ENCODE measurements around the gene KCNJ12.
"Not testable (repeated sequence)": the region's sequence is repeated elsewhere in the genome, so short reads cannot be mapped to it uniquely, and the experiment has no call there.

The KCNJ12 gene

DNA sequence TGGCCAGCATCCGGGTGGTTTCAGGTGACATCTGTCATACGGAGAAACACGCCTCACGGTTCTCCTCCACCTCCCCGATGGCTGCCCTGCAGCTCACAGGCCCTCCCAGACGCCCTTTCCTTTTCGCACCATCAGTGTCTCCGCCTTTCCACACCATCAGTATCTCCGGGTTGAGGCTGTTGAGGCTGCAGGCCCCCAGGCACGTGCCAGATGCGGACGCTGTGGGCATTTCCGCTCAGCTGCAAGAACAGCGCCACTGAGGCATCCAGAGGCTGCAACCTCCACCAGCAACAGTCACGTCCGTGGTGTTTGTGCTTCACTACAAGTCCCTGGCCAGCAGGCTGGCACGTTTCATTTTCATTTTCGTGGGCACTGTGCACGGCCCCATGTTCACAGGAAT lies 25.7 kb upstream of the KCNJ12 start:
- DNase-seq = not testable (repeated sequence)

DNA sequence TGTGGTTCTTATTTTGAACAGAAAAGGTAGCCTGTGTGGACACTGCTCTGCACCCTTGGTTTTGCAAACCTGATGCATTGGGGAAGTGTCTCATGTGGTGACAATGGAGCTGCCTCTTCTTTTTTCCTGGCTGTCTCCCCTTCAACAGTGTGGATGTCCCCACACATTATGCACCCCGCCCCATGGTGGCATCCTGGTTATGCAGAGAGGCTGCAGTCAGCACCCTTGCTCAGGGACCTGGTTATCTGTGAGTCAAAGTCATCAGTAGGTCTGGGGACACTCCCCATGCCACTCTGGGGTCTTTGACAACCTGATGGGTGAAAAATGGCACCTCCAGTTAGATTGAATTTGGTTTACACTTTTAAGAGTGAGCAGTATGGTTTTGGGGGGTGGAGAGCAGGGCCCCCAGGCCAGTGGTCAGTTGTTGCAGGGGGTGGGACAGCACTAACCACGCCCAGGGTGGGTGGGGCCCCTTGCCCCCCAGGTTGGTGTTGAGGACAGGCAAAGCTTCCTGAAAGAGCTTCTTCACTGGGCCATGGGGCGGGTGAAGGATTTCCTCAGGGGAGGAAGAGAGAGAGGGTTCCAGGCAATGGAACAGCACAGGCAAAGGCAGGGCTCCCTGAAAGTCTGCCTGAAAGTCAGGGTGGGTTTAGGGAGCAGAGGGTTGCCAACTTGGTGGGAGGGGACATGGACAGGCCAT lies 24.6 kb upstream of the KCNJ12 start:
- no peak for DNase-seq

- no peak for DNase-seq
Observed at GRCh38 chr17:21352221-21352980, 23.8 kb upstream of the KCNJ12 start.

DNA sequence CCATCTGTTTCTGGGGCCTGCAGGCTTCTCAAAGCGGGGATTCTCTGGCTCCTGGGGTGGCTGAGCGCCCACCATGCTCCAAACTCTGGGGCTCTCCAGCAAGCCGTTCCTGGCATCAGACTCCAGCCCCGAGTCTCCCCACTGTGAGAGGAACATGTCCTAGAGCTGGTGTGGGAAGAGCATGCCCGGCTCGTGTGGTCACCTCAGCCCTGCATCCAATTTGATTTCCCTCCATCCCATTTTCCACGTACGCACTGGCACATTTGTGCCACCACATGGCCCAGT lies 23.2 kb upstream of the KCNJ12 start:
- DNase-seq = no peak

DNA sequence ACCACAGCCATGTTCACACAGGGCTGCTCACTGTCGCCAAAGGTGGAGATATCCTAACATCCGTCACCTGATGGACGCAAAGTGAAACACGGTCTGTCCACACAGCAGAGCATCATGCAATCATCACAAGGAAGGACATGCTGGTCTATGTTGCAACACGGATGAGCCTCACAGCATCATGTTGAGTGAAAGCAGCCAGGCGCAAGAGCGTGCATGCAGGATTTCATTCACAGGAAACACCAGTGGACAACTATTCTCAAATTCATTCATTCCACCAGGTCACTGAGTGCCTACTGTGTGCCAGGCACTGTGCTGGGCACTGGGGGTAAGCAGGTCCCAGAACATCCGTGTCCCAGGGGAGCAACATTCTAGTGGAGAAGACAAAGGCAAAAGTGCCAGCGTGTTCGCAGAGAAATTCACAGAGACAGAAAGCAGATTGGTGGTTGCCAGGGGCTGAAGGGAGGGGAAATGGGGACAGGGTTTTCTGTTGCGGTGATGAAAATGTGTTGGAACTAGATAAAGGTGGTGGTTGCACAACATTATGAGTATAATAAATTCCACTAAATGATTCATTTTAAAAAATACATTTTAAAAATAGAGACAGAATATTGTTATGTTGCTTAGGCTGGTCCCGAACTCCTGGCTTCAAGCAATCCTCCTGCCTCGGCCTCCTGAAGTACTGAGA lies 22.7 kb upstream of the KCNJ12 start:
- DNase-seq = no peak

DNA sequence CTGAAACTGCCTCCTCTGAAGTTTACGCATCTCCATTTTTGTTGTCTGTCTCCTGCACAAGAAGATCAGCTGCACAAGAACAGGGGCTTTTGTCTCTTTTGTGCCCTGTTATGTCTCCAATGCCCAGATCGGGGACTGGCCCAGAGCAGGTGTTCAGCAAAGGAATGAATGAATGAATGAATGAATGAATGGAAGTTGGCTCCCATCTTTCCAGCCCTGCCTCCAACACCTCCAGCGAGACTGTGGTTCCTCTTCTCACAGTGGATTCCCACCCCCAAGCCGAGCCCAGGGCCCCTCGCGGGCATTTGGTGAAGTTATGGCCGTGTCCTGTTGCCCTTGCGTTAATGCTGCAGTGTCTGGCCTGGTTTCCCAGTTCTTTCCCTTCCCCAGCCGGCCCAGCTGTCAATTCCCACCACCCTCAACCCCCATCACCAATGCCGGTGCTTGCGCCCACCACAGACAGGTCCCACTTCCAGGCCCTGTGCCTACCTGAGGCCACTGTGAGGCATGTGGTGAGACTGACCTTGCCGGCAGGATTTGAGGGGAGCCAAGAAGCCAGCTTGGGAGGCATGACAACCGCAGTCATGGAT lies 21.3 kb upstream of the KCNJ12 start:
- no peak for DNase-seq

DNA sequence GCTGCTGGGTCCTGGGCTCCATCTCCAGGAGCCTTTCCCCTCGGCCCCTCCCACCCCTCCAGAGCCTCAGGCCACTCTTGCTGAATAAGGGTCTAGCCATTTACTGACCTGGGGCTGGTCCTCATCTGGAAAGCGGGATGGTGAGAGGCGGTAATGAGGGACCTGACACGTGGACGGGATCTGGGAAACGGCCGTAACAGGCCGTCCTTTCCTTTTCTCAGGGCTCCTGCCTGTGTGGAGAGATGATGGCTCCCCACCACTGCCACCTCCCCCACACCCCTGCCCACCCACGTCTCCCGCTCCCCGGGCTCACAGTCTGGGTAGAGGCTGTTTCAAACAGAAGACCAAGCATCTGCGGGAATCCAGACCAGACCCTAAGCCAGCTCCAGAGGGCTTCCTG lies 20.6 kb upstream of the KCNJ12 start:
- no peak for DNase-seq

DNA sequence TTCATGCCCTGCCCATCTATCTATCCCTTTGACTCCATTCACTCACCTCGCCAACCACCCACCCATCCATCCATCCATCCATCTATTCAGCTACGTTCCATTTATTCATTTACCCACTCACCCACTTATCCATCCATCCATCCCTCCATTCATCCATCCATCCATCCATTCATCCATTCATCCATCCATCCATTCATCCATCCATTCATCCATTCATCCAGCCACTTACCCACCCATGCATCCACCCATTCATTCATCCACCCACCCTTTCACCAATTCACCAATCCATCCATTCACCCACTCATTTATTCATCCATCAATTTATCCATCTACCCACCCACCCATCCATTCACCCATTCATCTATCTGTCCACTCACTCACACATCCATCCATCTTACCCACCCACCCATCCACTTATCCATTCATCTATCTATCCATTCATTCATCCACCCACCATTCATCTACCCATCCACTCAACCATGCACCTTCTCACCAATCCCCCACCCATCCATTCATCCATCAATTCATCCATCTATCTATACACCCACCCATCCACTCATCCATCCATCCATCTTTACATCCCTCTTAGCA lies 19.5 kb upstream of the KCNJ12 start:
- no peak for DNase-seq

DNA sequence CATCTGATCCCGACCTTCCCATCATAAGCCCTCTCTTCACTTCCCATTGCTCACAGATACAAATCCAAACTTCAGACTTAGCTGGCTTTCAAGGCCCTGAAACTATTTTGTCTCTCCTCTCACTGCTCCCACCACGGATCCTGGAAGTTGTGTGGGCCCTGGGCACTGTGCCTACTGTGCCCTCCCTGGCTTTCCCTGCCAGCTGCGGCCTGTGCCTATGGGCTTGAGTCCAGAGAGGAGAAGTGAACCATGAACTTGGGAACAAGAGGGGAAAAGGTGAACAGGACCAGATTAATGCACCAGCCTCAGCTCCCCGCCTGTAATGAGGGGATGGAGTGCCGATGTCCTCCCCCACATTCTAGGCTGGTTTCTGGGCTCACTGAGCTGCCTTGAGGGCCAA lies 18.9 kb upstream of the KCNJ12 start:
- no peak for DNase-seq

- no peak for DNase-seq
Observed at GRCh38 chr17:21357696-21358656, 18.2 kb upstream of the KCNJ12 start.

DNA sequence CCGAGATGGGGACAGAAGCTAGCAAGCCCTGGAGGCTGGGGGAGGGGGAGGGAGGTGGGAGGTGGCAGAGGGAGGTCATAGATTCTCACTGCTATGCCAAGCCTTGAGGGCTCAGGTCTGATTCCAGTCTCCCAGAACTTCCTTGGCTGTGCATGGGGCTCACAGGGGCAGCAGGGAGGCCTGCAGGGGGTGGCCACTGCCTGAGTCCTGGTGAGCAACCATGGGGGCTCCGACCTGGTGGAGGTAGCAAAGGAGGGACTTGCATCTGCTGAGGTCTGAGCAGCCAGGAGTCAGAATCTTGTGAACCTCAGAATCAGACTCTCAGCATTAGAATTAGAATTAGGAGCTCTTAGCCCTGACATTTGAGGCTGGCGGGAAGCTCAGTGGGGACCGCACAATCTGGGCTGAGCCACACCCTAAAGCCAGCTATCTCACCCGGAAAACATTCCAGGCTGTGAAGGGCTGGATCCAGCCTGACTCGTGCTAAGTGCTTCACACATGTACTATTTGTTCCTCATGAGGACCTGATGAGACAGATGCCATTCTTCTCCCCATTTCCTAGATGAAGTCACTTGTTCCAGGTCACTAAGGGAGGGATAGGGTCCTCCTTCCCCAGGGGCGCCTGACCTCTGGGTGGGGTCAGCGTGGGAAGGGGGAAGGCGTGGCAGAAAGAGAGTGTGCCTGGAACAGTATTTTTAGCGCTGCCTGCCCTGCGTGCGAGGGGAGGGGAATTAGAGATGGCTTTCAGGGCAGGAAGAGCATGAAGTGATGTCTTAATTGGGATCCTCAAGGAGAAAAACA lies 17.3 kb upstream of the KCNJ12 start:
- DNase-seq = no peak

DNA sequence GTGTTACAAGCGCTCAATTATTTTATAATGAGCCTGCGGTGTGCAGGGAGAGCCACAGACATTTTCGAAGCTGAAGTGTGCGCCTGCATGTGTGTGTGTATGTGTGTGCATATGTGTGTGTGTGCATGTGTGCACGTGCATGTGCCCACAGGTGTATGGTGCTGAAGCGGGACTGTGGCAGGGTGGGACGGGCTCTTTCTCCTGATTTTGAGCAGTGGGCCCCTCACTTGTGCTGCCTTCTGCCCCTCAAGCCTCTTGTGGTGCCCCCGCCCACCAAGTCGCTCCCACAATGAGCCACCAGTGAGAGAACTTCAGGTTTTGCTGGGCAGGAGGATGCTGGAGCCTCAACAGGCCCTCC lies 16.7 kb upstream of the KCNJ12 start:
- DNase-seq = no peak

GRCh38 chr17:21360048-21360447 lies 16.1 kb upstream of the KCNJ12 start:
- no peak for DNase-seq

GRCh38 chr17:21361020-21361809 lies 14.9 kb upstream of the KCNJ12 start:
- DNase-seq = no peak

- no peak for DNase-seq
Observed at GRCh38 chr17:21362331-21362931, 13.7 kb upstream of the KCNJ12 start.

DNA sequence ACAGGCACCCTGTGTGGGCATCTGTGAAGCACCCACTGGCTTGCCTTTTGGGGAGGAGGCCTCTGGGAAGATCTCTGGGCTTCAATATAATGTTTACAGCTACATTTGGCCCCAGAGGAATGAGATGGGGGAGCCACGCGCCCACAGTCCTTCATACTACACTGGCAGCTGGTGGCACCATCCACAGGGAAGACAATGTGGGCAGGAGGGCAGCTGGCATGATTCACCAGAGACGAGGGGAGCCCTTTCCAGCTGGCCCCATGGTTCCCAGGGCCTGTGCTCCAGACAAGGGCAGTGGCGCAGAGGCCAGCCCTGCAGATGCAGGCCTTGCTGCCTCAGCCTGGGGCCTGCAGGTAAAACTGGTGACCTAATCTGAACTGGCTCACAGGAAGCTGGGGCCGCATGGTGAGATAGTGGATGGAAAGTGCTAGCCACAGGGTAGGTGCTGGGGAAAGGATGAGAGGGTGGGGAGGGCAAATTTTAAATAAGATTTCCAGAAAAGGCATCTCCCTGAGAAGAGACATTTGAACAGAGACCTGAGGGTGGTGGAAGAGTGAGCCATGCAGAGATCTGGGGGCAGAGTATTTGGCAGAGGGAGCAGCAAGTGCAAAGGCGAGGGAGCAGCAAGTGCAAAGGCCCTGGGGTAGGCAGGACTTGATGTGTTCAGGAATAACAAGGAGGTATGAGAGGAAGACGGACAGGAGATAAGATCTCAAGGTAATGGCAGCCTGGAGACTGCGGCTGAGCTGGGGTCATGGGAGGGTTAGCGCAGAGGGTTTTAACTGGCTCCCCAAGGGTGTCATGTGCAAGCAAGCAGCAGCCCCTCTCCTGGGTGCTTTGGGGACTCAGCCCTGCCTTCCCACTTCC lies 12.1 kb upstream of the KCNJ12 start:
- DNase-seq = no peak

DNA sequence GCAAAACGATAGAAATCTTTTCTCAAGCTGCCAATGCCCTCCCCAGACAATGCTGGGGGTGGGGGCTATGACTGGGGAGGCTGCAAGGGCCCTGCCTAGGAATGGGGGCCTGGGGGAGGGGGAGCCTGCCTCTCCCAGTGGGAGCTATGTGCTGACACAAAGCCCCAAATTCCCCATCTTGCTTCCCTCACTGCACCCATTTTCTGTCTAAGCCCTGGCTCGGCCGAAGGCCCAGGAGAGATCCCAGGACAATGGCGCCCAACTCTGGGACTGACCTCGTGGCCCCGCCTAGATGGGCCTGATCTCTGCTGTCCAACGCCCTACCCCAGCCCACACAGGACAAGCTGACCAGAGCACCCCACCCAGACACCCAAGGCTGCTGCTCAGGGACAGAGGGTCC lies 11.1 kb upstream of the KCNJ12 start:
- no peak for DNase-seq

GRCh38 chr17:21368545-21369246 lies 7.5 kb upstream of the KCNJ12 start:
- no peak for DNase-seq
